GM18909 (cell line): ENCODE results near the gene DDN.
A peak's percentile ranks its signal among the peaks of the same experiment; 100 is the strongest.

ENCODE experiments used
- ATAC-seq: cut with Tn5 transposase; IDR thresholded peaks from one replicate; pipeline ENCODE4 v1.9.1; 2021; ENCODE audit warnings: mild to moderate bottlenecking; ENCODE audit not compliant: unreplicated experiment, poor library complexity

Gene DDN

GRCh38 chr12:49032276-49032675, 33.1 kb upstream of the DDN start:
- no peak for ATAC-seq

DNA sequence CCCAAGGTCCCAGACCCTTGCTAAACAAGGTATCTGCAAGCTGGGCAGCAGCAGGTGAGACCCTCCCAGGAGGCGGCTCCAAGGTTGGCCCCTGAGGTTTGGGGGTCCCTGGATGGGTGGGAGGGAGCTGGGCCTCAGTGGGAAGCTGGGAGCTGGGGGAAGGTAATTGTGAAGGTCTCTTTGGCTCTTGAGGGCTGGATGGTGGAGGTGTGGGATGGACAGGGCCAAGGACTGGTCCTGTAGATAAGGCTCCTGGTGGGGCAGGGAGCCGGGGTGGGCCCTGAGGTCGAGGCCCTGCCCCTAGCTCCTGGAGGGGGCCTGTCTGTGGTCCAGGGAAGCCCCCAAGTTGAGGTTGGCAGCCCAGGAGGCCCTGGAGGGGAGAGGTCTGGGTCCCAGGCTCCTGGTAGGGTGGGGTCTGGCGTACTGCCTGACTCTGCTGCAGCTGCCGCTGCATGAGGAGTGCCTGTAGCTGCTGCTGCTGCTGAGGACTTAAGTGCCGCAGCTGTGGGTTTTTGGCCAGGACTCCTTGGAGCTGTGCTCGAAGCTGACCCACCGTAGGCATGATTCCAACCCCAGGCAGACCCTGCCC, 32.5 kb upstream of the DDN start:
- no peak for ATAC-seq

GRCh38 chr12:49030714-49031572, 31.8 kb upstream of the DDN start:
- ATAC-seq: no peak

GRCh38 chr12:49030119-49030518, 30.9 kb upstream of the DDN start:
- no peak for ATAC-seq

GRCh38 chr12:49028666-49029275, 29.6 kb upstream of the DDN start:
- ATAC-seq: no peak

DNA sequence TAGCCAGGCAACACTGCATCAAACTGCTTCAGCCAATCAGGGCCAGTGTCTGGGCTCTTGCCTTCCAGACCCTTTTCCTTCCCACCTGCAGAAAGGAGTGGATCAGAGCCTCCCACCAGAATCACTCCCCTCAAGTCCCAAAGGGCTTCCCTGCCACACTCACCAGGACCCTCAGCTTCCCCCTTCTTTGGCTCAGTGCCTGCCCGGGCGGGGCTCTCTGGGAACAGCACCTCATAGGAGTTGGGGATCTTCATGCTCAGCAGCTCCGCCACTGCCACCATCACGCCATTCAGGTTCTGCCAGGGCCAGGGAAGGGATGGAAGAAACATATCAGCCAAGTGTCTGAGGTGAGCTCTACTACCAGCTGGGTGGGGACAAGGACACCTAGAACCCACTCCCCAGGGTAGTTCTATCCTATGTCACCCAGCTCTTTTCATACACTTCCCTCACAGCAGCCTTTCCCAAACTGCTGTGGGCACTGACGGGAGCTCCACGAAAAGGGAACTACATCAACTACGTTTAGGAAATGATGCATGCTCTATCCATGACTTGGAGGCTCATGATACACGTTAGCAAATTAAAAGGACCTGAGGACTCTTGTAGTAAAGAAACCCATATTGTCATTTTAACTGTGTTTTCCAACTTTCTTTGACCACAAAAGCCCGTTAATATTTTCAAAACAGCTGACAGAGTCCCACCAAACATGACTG, 28.8 kb upstream of the DDN start:
- no peak for ATAC-seq

- ATAC-seq: no peak
These were observed 27.7 kb upstream of the DDN start for GRCh38 chr12:49026678-49027480.

DNA sequence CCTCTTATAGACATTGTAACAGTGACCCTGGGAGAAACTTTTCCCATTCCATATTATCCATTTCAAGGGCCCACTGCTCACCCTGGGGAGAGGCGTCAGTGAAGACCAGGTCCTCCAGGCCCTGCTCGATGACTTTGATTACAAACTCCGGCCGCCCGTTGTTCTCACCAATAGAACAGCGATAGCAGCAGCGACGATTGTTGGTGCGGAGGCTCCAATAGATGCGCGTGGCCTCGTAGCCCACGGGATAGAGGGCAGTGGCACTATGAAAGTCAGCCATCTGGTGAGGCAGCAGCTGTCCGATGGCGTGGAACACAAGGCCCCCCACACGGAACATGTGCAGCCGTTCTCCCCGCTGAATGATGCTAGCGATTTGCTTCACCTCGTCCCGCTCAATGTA, 26.9 kb upstream of the DDN start:
- ATAC-seq: no peak

DNA sequence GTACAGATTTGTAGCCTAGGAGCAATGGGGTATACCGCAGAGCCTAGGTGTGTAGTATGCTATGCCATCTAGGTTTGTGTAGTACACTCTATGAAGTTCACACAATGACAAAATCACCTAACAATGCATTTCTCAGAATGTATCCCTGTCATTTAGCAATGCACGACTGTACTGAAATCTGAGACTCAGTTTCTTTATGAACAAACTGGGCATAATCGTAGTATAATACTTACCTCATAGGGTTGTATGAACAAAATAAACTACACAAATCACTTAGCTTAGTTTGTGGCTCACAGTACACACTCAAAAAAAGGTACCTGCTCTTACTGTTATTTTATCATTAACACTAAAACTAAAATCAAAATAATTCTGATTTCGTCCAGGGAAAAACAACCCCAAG, 26.3 kb upstream of the DDN start:
- ATAC-seq: no peak

DNA sequence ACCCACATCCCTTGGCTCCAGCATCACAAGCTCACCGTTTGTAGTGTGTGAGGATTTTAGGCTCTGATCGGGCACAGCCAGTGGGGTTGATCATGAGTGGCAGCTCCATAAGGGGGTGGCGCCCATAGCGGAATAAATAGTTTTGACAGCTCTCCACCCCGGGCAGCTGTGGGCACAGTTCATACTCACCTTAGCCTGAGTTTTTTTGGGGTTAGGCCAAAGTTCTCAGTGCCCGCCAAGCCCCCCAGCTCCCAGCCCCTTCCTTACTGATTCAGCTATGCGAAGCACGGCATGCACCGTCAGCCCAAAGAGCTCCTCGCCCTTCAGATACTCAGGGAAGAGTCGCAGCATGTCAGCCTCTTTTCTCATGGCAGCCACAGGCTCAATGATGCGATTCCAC, 25.4 kb upstream of the DDN start:
- no peak for ATAC-seq

- no peak for ATAC-seq
These were observed 24.6 kb upstream of the DDN start for GRCh38 chr12:49023812-49024211.

DNA sequence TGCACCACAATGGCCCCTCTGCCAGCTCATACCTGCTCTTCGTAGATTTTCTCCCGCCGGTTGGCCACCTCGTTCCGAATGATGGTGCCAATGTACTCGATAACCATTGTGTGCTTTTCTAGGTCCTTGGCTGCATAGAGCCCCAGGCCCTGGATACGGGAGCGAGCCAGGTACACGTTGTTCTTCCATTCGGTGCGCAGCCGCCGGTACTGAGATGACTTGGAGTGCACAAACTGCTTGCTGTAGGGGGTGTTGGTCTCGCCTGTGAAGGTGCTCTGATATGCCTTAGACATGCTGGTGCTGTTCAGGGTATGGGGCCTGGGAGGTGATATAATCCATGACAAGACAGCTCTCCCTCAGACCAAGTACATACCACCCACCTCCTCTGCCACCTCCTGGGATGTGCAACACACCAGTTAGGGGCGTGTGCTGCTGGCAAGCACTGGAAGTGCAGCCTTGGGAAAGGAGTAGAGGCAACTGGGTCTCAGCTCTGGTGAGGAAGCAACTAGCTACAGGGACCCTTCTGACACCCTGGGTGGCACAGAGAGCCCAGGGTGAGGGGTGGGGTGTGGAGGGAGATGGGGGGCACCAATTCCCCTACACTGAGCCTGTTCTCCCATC, 23.5 kb upstream of the DDN start:
- no peak for ATAC-seq

GRCh38 chr12:49021292-49021915, 22.2 kb upstream of the DDN start:
- no peak for ATAC-seq

- ATAC-seq: no peak
These were observed 21.3 kb upstream of the DDN start for GRCh38 chr12:49020441-49020840.

GRCh38 chr12:49019443-49020324, 20.5 kb upstream of the DDN start:
- no peak for ATAC-seq

- peak; percentile 20 for ATAC-seq
These were observed 19.9 kb upstream of the DDN start for GRCh38 chr12:49019120-49019430.

- ATAC-seq: peak; percentile 89
These were observed 19.3 kb upstream of the DDN start, which contains the start of gene PRKAG1 for GRCh38 chr12:49018261-49019119. Gene PRKAG1 (minus strand): TSS chr12:49018776. CDS start chr12:49018740, 36 bp downstream.

- ATAC-seq: peak; percentile 15
These were observed 18.7 kb upstream of the DDN start for GRCh38 chr12:49017891-49018260.
